ENCODE results near the gene GPR161.

GPR161 gene

GRCh38 chr1:168099337-168099801 is 37.4 kb downstream of the GPR161 start:
- H3K79me2 ChIP-seq (ENCODE audit: insufficient read depth, low read length), result no peaks in the 10 kb centered on the region
- TF ChIP-seq EZH2 (IDR thresholded peaks at IDR 0.05; ENCODE audit: borderline replicate concordance, low read length) (no peak), CTCF (IDR thresholded peaks at IDR 0.05; ENCODE audit: low read length) (no peak)
- no peak overlapping the region for H3K4me3 ChIP-seq (ENCODE audit: low read depth, low read length, poor library complexity, severe bottlenecking)
- no peaks in the 10 kb centered on the region for H3K36me3 ChIP-seq (ENCODE audit: insufficient read depth, low read length)
- H3K4me2 ChIP-seq (ENCODE audit: low read length), result no peak overlapping the region
- H3K9ac ChIP-seq (ENCODE audit: low read length), result no peak overlapping the region
- no peaks in the 10 kb centered on the region for H3K4me1 ChIP-seq (ENCODE audit: insufficient read depth, low read length, severe bottlenecking)
- no peaks in the 10 kb centered on the region; the same call in 1 of the 2 replicates for H3K27me3 ChIP-seq (ENCODE audit: insufficient read depth, low read length)
- no peaks in the 10 kb centered on the region for H3K9me3 ChIP-seq (ENCODE audit: low read length)
- H2AFZ ChIP-seq (ENCODE audit: low read length), result no peak overlapping the region
- H3F3A ChIP-seq (ENCODE audit: insufficient read depth, low read length), result no peaks in the 10 kb centered on the region
- no peak overlapping the region for H3K27ac ChIP-seq (ENCODE audit: low read depth, low read length, poor library complexity, severe bottlenecking)
- no peaks in the 10 kb centered on the region for H3K9me2 ChIP-seq (ENCODE audit: low read depth, low read length)
- H4K20me1 ChIP-seq (ENCODE audit: insufficient read depth, low read length), result no peaks in the 10 kb centered on the region

DNA sequence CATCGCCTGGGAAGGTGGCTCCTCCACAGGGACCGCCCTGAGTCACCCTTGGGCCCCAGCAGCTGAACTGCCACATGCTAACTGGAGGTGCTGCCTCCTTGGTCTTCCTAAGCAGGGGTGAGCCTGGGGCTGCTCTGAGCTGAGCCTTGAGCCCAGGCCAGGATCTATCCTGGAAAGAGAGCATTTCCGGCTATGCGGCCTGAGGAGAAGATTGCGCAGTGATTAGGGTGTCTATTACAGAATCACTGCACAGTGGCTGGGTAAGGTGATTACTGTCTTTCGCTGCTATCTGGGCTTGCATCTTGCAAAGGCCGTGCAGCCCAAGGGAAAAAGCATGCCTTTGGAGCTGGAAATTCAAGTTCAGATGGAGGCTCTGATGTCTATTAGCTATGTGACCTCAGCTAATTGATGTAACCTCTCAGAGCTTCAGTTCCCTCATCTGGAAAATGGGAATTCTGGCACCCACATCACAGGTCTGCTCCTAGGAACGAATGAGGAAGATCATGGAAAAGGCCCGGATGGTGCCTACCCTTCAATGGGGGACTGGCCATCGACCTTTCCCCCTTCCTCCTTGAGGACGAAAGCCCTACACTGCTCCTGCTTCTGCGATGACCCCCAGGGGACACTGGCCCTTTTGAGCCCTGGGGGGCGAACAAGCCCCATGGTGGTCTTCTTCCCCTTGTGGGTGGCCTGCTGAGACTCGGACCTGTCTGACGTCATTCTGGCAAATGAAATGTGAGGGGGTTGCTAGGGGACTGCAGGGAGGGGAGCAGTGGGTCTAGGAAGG is 38.0 kb downstream of the GPR161 start:
- H3K27ac ChIP-seq (ENCODE audit: low read depth, low read length, poor library complexity, severe bottlenecking), result no peak overlapping the region
- no peaks in the 10 kb centered on the region for H4K20me1 ChIP-seq (ENCODE audit: insufficient read depth, low read length)
- no peaks in the 10 kb centered on the region for H3K79me2 ChIP-seq (ENCODE audit: insufficient read depth, low read length)
- no peaks in the 10 kb centered on the region; the same call in 1 of the 2 replicates for H3K27me3 ChIP-seq (ENCODE audit: insufficient read depth, low read length)
- no peaks in the 10 kb centered on the region for H3K36me3 ChIP-seq (ENCODE audit: insufficient read depth, low read length)
- no peak overlapping the region for H2AFZ ChIP-seq (ENCODE audit: low read length)
- H3K9me2 ChIP-seq (ENCODE audit: low read depth, low read length), result no peaks in the 10 kb centered on the region
- H3K4me2 ChIP-seq (ENCODE audit: low read length), result no peak overlapping the region
- no peaks in the 10 kb centered on the region for H3F3A ChIP-seq (ENCODE audit: insufficient read depth, low read length)
- H3K9me3 ChIP-seq (ENCODE audit: low read length), result no peaks in the 10 kb centered on the region
- TF ChIP-seq CTCF (IDR thresholded peaks at IDR 0.05; ENCODE audit: low read length), result no peak
- no peak for TF ChIP-seq EZH2 (IDR thresholded peaks at IDR 0.05; ENCODE audit: borderline replicate concordance, low read length)
- no peaks in the 10 kb centered on the region for H3K4me1 ChIP-seq (ENCODE audit: insufficient read depth, low read length, severe bottlenecking)
- H3K9ac ChIP-seq (ENCODE audit: low read length), result no peak overlapping the region
- H3K4me3 ChIP-seq (ENCODE audit: low read depth, low read length, poor library complexity, severe bottlenecking), result no peak overlapping the region

DNA sequence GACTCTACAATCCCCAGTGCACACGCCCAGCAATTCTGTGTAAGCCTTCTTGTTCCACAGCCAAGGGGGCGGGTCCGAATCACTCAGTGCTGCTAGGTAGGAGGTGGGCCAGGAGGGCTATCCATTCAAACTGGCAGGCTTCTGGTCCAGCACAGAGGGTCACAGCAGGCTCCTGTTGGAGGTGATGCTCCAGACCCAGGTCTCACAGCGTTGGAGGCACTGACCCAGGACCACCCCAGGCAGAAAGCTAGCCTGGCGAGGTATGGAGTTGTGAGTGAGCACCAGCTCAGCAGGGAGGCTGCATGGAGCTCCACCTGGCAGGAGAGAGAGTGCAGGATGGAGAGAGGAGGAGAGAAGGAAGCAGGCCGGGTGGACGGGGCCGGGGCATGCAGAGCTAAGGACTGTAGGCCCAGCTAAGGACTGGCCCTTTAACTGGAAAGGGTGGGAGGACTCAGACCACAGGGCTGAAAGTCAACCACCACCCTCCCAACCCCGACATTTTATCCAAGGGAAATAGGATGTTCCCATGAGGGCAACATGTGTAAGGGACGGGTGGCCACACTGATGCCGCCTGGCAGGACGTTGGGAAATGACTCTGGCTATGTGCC is 38.7 kb downstream of the GPR161 start:
- Histone ChIP-seq H3K4me3 (ENCODE audit: low read depth, low read length, poor library complexity, severe bottlenecking) (no peak overlapping the region), H3K4me1 (ENCODE audit: insufficient read depth, low read length, severe bottlenecking) (no peaks in the 10 kb centered on the region), H3K4me2 (ENCODE audit: low read length) (no peak overlapping the region), H4K20me1 (ENCODE audit: insufficient read depth, low read length) (no peaks in the 10 kb centered on the region), H3K27me3 (ENCODE audit: insufficient read depth, low read length) (no peaks in the 10 kb centered on the region; the same call in 1 of the 2 replicates), H3K9me2 (ENCODE audit: low read depth, low read length) (no peaks in the 10 kb centered on the region), H2AFZ (ENCODE audit: low read length) (no peak overlapping the region), H3F3A (ENCODE audit: insufficient read depth, low read length) (no peaks in the 10 kb centered on the region), H3K79me2 (ENCODE audit: insufficient read depth, low read length) (no peaks in the 10 kb centered on the region), H3K27ac (ENCODE audit: low read depth, low read length, poor library complexity, severe bottlenecking) (no peak overlapping the region), H3K9me3 (ENCODE audit: low read length) (no peaks in the 10 kb centered on the region), H3K36me3 (ENCODE audit: insufficient read depth, low read length) (no peaks in the 10 kb centered on the region), H3K9ac (ENCODE audit: low read length) (no peak overlapping the region)
- no peak for TF ChIP-seq EZH2 (IDR thresholded peaks at IDR 0.05; ENCODE audit: borderline replicate concordance, low read length)
- TF ChIP-seq CTCF (IDR thresholded peaks at IDR 0.05; ENCODE audit: low read length), result no peak
